ENCODE results near the gene C9orf43.

DNA sequence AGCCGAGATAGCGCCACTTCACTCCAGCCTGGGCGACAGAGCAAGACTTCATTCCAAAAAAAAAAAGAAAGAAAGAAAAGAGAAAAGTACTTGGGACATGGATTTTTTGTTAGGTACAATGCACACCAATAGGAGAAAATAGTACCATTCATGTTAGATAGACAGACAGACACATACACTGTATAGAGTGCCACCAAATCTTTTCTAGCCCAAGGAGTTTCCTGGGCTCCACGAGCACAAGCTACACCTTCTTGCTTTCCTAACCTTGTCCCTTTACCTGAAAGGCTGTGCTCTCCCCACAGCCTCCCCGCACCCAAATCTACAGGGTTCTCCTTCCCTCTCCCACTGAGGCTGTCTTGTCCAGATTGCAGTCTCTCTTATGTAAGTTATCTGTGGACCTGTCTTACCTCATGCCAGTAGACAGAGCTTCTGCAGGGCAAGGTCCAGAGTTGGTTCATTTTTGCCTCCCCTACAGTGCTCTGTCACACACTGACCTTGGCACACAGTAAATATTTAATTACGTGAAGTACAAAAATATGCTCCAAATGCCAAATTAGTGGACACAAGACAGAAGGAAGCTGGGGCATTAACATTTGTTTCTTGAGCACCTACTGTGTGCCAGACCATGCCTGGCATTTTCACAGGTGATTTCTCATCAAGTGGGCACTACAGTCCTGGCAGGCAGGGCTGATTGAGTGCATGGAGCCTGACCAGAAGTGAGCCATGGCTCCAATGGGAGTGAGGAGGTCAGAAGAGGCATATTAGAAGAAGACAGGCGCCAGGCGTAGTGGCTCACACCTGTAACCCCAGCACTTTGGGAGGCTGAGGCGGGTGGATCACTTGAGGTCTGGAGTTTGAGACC lies 15.3 kb upstream of the C9orf43 start:
- no peak for TF ChIP-seq JUN (IDR thresholded peaks at IDR 0.05)
- TF ChIP-seq, protein P1, sequence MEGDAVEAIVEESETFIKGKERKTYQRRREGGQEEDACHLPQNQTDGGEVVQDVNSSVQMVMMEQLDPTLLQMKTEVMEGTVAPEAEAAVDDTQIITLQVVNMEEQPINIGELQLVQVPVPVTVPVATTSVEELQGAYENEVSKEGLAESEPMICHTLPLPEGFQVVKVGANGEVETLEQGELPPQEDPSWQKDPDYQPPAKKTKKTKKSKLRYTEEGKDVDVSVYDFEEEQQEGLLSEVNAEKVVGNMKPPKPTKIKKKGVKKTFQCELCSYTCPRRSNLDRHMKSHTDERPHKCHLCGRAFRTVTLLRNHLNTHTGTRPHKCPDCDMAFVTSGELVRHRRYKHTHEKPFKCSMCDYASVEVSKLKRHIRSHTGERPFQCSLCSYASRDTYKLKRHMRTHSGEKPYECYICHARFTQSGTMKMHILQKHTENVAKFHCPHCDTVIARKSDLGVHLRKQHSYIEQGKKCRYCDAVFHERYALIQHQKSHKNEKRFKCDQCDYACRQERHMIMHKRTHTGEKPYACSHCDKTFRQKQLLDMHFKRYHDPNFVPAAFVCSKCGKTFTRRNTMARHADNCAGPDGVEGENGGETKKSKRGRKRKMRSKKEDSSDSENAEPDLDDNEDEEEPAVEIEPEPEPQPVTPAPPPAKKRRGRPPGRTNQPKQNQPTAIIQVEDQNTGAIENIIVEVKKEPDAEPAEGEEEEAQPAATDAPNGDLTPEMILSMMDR (IDR thresholded peaks at IDR 0.05), result no peak
- no peak for TF ChIP-seq CBX8 (IDR thresholded peaks at IDR 0.05)
- no peak for TF ChIP-seq USF2 (IDR thresholded peaks at IDR 0.05)
- TF ChIP-seq KDM1A (IDR thresholded peaks at IDR 0.05; ENCODE audit: low read depth), result no peak
- TF ChIP-seq CBX2 (IDR thresholded peaks at IDR 0.05; ENCODE audit: borderline replicate concordance, low read depth), result no peak
- TF ChIP-seq POLR2A (IDR thresholded peaks at IDR 0.05; ENCODE audit: low read length), result no peak

Data from A549 (cell line).